GM12892 (cell line): ENCODE measurements around the gene ADGRL3.

Experiments used
- DNase-seq: peaks from one replicate; pipeline ENCODE4 v3.0.0; 2011; ENCODE audit not compliant: insufficient read length
- FAIRE-seq: peaks from 2 replicates; lab custom pipeline; 2011; peaks lifted over from hg19 to GRCh38; lab: Jason Lieb, UNC
- POLR2A ChIP-seq: IDR thresholded peaks from 2 replicates; pipeline ENCODE4 v1.6.1; 2011; ENCODE audit warnings: low read depth, low read length, control low read depth
- POLR2AphosphoS5 ChIP-seq: IDR thresholded peaks from 2 replicates; pipeline ENCODE4 v1.6.1; 2011; ENCODE audit warnings: low read depth, low read length, control low read depth
- TAF1 ChIP-seq: IDR thresholded peaks from 2 replicates; pipeline ENCODE4 v1.6.1; 2011; ENCODE audit warnings: low read depth, mild to moderate bottlenecking, control low read depth, low read length, borderline replicate concordance

Gene ADGRL3

DNA sequence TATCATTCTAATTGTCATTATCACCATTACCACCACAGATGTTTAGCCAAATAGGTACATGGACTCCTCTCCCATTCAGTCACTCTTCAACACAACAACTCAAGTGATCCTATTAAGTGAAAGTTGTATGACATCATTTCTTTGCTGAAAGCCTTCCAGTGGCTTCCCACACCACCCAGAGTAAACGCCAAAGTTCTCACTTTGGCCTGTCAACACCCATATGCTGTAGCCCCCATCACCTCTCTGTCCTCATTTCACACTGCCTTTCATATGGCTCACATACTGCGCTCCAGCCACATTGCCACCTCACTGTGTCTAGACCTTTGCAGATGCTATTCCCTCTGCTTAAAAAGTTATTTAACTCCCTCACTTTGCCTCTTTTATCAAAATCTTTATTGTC, 682.3 kb downstream of the ADGRL3 start:
- FAIRE-seq (no peak), DNase-seq (no peak)
- TF ChIP-seq TAF1 (no peak), POLR2AphosphoS5 (no peak), POLR2A (no peak)

DNA sequence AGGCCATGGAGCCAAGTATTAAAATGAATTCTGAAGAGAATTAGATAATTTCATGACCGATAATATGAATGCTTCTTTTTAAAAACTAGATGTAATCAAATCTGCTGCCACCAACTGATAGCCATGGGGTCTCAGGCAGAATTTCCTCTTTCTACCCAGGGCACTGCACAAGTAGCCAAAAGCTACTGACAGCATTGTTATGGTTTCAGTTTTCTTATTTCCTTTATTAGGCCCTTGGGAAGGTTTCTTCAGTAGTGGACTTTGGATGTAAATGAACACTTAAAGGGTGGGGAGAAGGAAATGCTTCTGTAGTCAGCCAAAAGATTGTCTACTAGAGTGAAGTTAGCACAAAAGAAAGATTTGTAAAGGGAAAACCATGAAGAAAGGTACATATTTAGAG, 686.0 kb downstream of the ADGRL3 start:
- FAIRE-seq, result no peak
- no peak for TF ChIP-seq TAF1
- no peak for TF ChIP-seq POLR2AphosphoS5
- no peak for TF ChIP-seq POLR2A
- DNase-seq, result no peak

DNA sequence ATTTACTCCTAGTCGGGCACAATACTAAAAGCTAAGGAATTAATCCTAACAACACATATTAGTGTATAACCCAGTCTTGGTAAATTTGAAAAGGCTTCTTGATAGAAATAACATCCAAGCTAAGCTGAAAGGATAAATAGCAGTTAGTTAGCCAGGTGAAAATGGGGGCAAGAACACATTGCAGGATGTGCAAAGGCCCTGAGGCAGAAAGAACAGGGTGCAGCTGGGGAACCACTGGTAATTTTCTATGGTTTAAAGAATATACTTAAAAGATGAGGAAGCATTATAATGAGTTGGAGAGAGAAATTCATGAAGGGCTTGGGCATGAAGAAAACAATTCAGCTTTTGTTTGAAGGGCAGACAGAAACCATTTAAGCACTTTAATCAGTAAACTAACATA, 689.0 kb downstream of the ADGRL3 start:
- FAIRE-seq (no peak), DNase-seq (no peak)
- no peak for TF ChIP-seq POLR2A
- no peak for TF ChIP-seq TAF1
- TF ChIP-seq POLR2AphosphoS5, result no peak

DNA sequence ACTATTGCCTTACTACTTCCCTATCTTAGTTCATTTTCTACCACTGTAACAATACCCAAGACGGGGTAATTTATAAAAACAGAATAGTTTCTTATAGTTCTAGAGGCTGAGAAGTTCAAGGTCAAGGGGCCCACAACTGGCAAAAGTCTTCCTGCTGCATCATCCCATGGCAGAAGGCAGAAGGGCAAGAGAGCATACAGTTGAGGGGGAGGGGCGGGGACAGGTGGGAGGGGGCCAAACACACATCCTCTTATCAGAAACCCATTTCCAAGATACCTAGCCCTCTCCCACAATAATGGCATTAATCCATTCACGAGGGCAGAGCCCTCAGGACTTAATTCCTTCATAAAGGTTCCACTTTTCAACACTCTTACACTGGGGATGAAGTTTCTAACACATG, 690.2 kb downstream of the ADGRL3 start:
- FAIRE-seq, result no peak
- DNase-seq, result no peak
- TF ChIP-seq POLR2AphosphoS5 (no peak), POLR2A (no peak)

DNA sequence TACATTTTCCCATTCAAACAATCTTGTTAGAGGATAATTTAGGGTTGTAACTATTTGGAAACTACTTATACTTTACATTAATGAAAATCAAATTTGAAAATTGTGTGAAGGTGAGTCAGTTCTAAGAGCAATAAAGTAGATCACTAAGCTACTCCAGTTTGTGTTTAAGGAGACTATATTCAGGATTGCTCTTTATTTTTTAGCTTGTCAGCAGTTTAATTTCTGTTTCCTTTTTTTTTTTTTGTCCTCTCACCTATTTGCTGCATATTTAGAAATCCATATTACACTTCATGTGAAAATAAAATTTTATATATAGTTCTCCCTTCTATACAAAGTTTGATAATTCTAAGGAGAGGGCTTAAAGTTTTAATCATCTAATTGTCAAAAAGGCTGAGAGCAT, 691.8 kb downstream of the ADGRL3 start:
- no peak for FAIRE-seq

DNA sequence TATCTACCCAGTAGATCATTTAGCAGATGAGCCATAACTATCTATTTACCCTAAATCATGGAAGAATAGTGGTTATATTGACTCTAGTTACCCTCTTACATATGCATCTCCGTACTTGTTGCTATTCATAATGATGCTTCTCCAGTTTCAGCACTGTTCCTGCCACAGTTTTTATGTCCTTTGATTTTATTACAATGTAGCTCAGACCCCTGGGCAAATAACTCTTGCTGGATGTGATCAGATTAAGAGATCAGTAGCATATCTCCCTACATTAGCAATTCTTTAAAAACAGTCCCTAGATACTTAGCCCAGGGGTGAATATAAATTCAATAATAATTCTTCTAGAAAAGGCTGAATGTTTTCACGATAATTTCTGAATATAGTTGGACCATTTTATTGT, 696.5 kb downstream of the ADGRL3 start:
- FAIRE-seq, result no peak
- TF ChIP-seq POLR2A (no peak), POLR2AphosphoS5 (no peak), TAF1 (no peak)
- DNase-seq, result no peak

More for the DNA sequence above, 691.8 kb downstream of the ADGRL3 start:
- DNase-seq, result no peak
- no peak for TF ChIP-seq POLR2A
- TF ChIP-seq TAF1, result no peak
- TF ChIP-seq POLR2AphosphoS5, result no peak

DNA sequence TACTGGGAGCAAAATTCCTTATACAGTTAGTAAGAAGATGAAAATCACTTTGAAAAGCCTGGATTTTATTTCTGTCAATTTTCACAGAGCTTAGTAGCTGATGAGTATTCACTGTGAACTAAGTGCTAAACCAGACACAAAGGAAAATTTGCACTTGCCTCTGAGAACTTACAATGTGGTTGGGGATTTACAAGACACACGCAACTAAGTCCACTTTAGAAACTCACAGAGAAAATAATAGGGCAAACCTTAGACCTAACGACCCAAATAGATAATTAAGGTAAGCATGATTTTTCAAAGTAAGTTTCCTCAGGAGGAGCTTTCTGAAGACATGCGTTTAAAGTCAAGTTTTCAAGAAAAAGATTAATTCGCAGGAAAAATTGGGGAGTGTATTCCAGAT, 708.9 kb downstream of the ADGRL3 start:
- FAIRE-seq (no peak), DNase-seq (no peak)
- TF ChIP-seq POLR2A (no peak), POLR2AphosphoS5 (no peak), TAF1 (no peak)

DNA sequence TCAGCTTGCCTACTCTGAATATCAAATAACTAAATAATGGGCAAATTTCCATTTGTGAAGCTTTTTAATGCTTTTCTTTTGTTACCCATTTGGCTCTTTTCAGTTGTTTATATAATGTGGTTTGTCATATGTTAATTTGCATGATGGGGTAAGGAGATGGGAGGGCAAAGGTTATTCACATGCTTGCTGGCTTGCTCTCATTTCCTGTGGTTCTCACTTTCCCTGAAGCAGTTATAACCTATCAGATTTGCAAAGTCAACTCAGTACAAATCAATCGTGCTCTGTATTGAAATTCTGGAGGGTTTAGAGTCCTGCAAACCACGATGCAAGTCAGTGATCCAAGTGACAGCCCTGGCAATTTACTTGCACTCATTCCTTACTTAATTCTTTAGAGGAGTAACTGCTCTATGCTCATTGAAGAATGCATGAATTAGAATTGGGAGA, 711.2 kb downstream of the ADGRL3 start:
- FAIRE-seq, result no peak
- DNase-seq, result no peak

DNA sequence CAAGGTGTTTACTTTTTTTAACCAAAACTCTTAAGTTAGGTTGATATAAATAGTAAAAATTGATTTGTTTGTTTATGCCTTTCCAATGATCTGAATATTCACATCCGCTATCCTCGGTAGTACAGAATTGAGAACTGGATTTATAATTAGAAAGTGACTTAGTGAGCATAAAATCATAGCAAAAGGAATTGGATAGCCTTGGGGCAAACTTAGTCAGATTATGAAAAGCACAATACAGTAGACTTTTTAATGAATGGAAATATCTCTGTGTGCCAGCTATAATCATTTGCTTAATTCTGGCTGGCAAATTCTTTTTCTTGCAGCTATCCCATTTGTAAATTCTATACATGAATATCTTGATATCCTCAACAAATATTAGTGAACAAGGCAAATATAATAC, 713.5 kb downstream of the ADGRL3 start:
- TF ChIP-seq POLR2A (no peak), POLR2AphosphoS5 (no peak), TAF1 (no peak)
- FAIRE-seq (no peak), DNase-seq (no peak)

More for the DNA sequence above, 711.2 kb downstream of the ADGRL3 start:
- no peak for TF ChIP-seq POLR2AphosphoS5
- no peak for TF ChIP-seq POLR2A
- no peak for TF ChIP-seq TAF1

DNA sequence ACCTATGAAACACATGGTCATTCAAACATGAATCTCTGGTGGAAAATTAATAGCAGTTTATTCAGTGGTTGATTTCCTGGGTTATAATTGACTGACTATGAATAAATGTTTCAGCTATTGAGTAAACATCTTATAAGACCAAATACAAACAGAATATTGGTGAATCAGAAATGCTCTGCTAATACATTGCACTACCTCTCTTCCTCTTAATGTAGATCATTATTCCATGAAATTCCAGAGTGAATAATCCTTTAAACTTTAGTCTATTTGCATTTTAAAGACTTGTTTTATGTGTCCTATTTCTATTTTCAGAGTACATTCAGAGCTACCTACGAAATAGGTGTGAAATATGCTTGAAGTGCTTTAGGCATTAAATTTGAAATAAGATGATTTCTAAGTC, 715.4 kb downstream of the ADGRL3 start:
- FAIRE-seq, result no peak
- no peak for TF ChIP-seq POLR2AphosphoS5
- TF ChIP-seq TAF1, result no peak
- no peak for TF ChIP-seq POLR2A
- DNase-seq, result no peak

DNA sequence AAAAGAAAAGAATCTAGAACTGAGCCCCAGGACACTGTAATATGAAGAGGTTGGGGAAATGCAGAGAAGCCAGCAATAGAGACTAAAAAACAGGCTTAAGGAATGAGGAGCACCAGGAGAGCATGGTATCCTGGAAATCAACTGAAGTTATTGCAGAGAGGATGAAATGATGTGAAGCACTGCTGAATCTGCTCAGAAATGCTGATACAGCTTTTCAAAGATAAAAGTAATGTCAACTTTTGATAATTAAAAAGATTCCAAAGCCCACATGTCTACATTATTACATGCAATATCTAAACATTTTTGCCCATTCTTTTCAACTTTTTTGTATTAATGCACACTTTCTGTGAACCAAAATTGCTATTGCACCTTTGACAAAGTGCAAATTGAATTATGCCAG, 718.4 kb downstream of the ADGRL3 start:
- FAIRE-seq, result no peak
- TF ChIP-seq TAF1, result no peak
- TF ChIP-seq POLR2AphosphoS5, result no peak
- TF ChIP-seq POLR2A, result no peak

DNA sequence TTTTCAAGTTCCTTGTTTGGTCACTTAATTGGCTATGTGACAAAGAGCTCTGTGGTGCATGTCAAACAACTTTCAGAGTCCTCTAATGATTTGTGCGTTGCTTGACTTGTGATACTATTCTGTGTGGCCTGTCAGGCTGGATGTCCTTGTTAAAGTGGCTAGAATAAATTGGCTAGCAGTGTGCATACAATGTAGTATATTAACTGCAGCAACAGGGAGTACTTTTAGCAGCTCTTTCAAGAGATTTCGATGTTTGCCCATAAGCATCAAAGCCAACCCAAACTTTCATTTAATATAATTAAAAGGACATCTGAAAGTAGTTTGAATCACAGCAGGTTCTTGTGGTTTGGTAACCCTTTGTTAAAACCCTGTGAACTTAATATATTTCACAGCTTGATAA, 718.9 kb downstream of the ADGRL3 start:
- DNase-seq, result no peak
- no peak for TF ChIP-seq TAF1
- no peak for FAIRE-seq

More for the DNA sequence above, 718.4 kb downstream of the ADGRL3 start:
- DNase-seq, result no peak

DNA sequence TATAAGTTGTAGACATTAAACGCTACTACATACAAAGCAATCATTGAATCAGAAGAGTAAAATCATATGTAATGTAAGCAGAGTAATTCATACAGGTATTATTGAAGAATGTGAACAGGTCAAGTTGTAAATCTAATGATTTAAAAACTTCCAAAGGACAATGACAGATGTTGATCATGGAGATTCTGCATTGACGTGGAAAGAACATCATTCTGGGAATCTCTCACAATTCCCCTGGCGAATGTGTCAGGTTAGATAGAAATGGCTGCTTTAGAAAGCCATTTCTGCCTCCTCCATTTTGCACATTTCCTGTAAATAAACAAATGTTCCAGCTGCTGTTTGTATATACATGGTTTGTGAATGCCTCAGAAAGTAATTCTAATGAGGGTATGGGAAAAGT, 719.4 kb downstream of the ADGRL3 start:
- no peak for DNase-seq
- FAIRE-seq, result no peak

DNA sequence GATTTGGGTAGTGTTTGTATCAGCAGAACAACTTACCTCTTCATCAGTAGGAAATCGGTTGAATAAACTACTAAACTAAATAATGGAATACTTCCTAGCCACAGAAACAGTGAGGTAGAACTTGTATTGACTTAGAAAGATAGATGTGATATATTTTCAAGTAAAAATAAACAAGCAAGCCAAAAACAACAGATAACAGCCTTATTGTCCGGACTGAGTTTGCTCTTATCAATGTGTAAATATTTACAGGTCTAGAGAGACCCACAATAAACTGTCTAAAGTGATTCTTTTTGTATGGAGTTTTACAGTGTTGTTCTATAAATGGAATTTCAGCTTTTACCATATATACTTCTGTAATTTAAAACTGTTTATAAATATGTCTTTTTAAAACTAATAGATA, 721.8 kb downstream of the ADGRL3 start:
- no peak for FAIRE-seq
- no peak for TF ChIP-seq TAF1
- no peak for TF ChIP-seq POLR2AphosphoS5
- TF ChIP-seq POLR2A, result no peak

More for the DNA sequence above, 719.4 kb downstream of the ADGRL3 start:
- no peak for TF ChIP-seq POLR2AphosphoS5
- TF ChIP-seq TAF1, result no peak
- TF ChIP-seq POLR2A, result no peak

More for the DNA sequence above, 721.8 kb downstream of the ADGRL3 start:
- no peak for DNase-seq
